K562 (cell line): Measurements from ENCODE around the gene AKR1C3. TPM values are rescaled to one million over a fixed set of nuclear protein-coding genes. Genes with fewer than 3 reads are reported as not detected.

ENCODE experiments used
- ATAC-seq: fragments of 200-7000 bp; cut with Tn5 transposase; 3 replicates; pipeline ENCODE4 v1.9.1; 2020; ENCODE audit warnings: moderate library complexity
- BruUV-seq: library from RNA; stranded (reverse); fragments of 400-500 nt; replicated peaks from 2 replicates; lab custom pipeline; 2021; lab: Mats Ljungman, UMichigan
- CTCF ChIA-PET: fragments of 300-600 bp; formaldehyde crosslinking; extraction: SDS; loops from one replicate; lab custom pipeline; 2021; ENCODE audit warnings: low intra/inter-chr PET ratio; lab: Yijun Ruan, JAX
- POLR2A ChIA-PET: fragments of 300-600, 350-650 bp; sonication (Branson Sonifier 250); formaldehyde crosslinking; extraction: SDS; loops from one replicate; lab custom pipeline; 2021; ENCODE audit warnings: antibody characterized with exemption, inconsistent platforms; lab: Yijun Ruan, JAX
- DNase-seq, 4 experiments: peaks; one replicate each; pipeline versions ENCODE4 v3.0.0 to v3.0.0-alpha.2; 2011 to 2018; ENCODE audit warnings: low spot score in 3 of 4, mixed read lengths in 3 of 4; ENCODE audit errors: extremely low read depth in 1 of 4
- FAIRE-seq: peaks from 2 replicates; lab custom pipeline; 2011; peaks lifted over from hg19 to GRCh38; lab: Jason Lieb, UNC
- H2AFZ ChIP-seq: 2 replicates; pipeline ENCODE4 v1.6.0; 2011; ENCODE audit warnings: low read depth, low read length, control low read depth, inconsistent platforms
- H3K27ac ChIP-seq: fragments of 200-600 bp; 3 replicates; pipeline ENCODE4 v1.8.0; 2011; ENCODE audit warnings: low read depth, mild to moderate bottlenecking, control low read depth, inconsistent platforms, low read length, moderate library complexity, mixed read lengths; ENCODE audit errors: extremely low read depth
- H3K27me3 ChIP-seq, 2 experiments: fragments of 300-600 bp in 1 of 2; 2 replicates in 1 of 2; 3 replicates in 1 of 2; pipeline versions ENCODE4 v1.6.0 to v1.8.0; 2011; ENCODE audit warnings: inconsistent platforms in 2 of 2, low read length in 2 of 2, mild to moderate bottlenecking in 1 of 2, mixed read lengths in 1 of 2, moderate library complexity in 1 of 2; ENCODE audit not compliant: control insufficient read depth in 2 of 2, insufficient read depth in 2 of 2
- H3K36me3 ChIP-seq: fragments of 300-600 bp; 3 replicates; pipeline ENCODE4 v1.8.0; 2011; ENCODE audit warnings: mild to moderate bottlenecking, low read length, inconsistent platforms; ENCODE audit not compliant: control insufficient read depth, insufficient read depth
- H3K4me1 ChIP-seq, 2 experiments: fragments of 200-600 bp in 1 of 2; replicated peaks in 1 of 2; 2 replicates in 1 of 2; 3 replicates in 1 of 2; pipeline versions ENCODE4 v1.5.1 to v1.8.0; 2011; ENCODE audit warnings: inconsistent platforms in 2 of 2, low read length in 2 of 2, mild to moderate bottlenecking in 1 of 2, mixed read lengths in 1 of 2, moderate library complexity in 1 of 2; ENCODE audit not compliant: control insufficient read depth in 2 of 2, insufficient read depth in 2 of 2
- H3K4me2 ChIP-seq: 2 replicates; pipeline ENCODE4 v1.6.1; 2011; ENCODE audit warnings: low read length, control low read depth, inconsistent platforms, mixed read lengths; ENCODE audit not compliant: insufficient read depth
- H3K4me3 ChIP-seq: fragments of 200-600 bp; sonication (generic), shearing (Covaris generic); 2 replicates; pipeline ENCODE4 v1.5.1; 2016; ENCODE audit warnings: control low read depth, inconsistent platforms
- H3K79me2 ChIP-seq: fragments of 200-600 bp; 3 replicates; pipeline ENCODE4 v1.8.0; 2011; ENCODE audit warnings: low read length, inconsistent platforms; ENCODE audit not compliant: control insufficient read depth, insufficient read depth
- H3K9ac ChIP-seq, 2 experiments: 2 replicates each; pipeline versions ENCODE4 v1.6.0 to v1.6.1; 2011; ENCODE audit warnings: low read depth in 2 of 2, low read length in 2 of 2, control low read depth in 1 of 2, inconsistent platforms in 1 of 2, mild to moderate bottlenecking in 1 of 2, mixed read lengths in 1 of 2; ENCODE audit not compliant: insufficient read depth in 1 of 2
- H3K9me1 ChIP-seq: one replicate; pipeline ENCODE4 v1.6.0; 2011; ENCODE audit warnings: inconsistent platforms, mild to moderate bottlenecking, low read length, moderate library complexity; ENCODE audit not compliant: control insufficient read depth, insufficient read depth
- H3K9me3 ChIP-seq: replicated peaks from 2 replicates; pipeline ENCODE4 v1.5.1; 2011; ENCODE audit warnings: low read depth, low read length, inconsistent platforms; ENCODE audit not compliant: control insufficient read depth, insufficient read depth
- H4K20me1 ChIP-seq: replicated peaks from 2 replicates; pipeline ENCODE4 v1.6.1; 2011; ENCODE audit warnings: low read length, inconsistent platforms, mixed read lengths; ENCODE audit not compliant: control insufficient read depth, insufficient read depth
- CBFA2T3 ChIP-seq: fragments of 450-650 bp; IDR thresholded peaks from 2 replicates; pipeline ENCODE4 v1.6.1; 2017
- CXXC5 ChIP-seq: fragments of 250-450 bp; sonication (Bioruptor Pico); IDR thresholded peaks from 2 replicates; pipeline ENCODE4 v1.8.0; 2022; ENCODE audit warnings: inconsistent platforms, mild to moderate bottlenecking, moderate library complexity
- EP400 ChIP-seq: fragments of 450-650 bp; IDR thresholded peaks from 2 replicates; pipeline ENCODE4 v1.6.1; 2017; ENCODE audit warnings: antibody characterized with exemption, mild to moderate bottlenecking, moderate library complexity
- ETV6 ChIP-seq, 3 experiments: fragments of 150-350 bp in 1 of 3; sonication (generic) in 1 of 3; formaldehyde crosslinking in 1 of 3; IDR thresholded peaks; 2 replicates each; pipeline versions ENCODE4 v1.6.1 to v1.8.0; 2014 to 2022; ENCODE audit warnings: borderline replicate concordance in 2 of 3, low read depth in 2 of 3, antibody characterized with exemption in 1 of 3, low read length in 1 of 3, mild to moderate bottlenecking in 1 of 3, missing genetic modification reagents in 1 of 3
- HDAC3 ChIP-seq: fragments of 450-650 bp; IDR thresholded peaks from 2 replicates; pipeline ENCODE4 v1.6.1; 2018; ENCODE audit warnings: borderline replicate concordance, mild to moderate bottlenecking, moderate library complexity; ENCODE audit not compliant: partially characterized antibody
- KAT8 ChIP-seq: fragments of 450-650 bp; IDR thresholded peaks from 2 replicates; pipeline ENCODE4 v1.6.1; 2016; ENCODE audit warnings: low read depth, mild to moderate bottlenecking
- KDM1A ChIP-seq, 2 experiments: fragments of 450-650 bp; IDR thresholded peaks; 2 replicates each; pipeline ENCODE4 v1.6.1; 2016; ENCODE audit warnings: mild to moderate bottlenecking in 2 of 2
- LEF1 ChIP-seq: fragments of 450-650 bp; IDR thresholded peaks from 2 replicates; pipeline ENCODE4 v1.6.1; 2016; ENCODE audit warnings: mild to moderate bottlenecking
- MEIS2 ChIP-seq: fragments of 450-650 bp; IDR thresholded peaks from 2 replicates; pipeline ENCODE4 v1.6.1; 2014; ENCODE audit warnings: mild to moderate bottlenecking; ENCODE audit not compliant: partially characterized antibody
- ZKSCAN8 ChIP-seq: fragments of 200-800 bp; sonication (Bioruptor generic); IDR thresholded peaks from 2 replicates; pipeline ENCODE4 v1.6.1; 2016; ENCODE audit warnings: missing genetic modification characterization, missing compliant biosample characterization
- WGBS: fragments of 100-300 bp; shearing (Covaris generic); methylation state at CpG from one replicate; pipeline ENCODE4 v1.1.6; 2016; ENCODE audit warnings: low coverage, mixed read lengths; ENCODE audit not compliant: insufficient coverage; ENCODE audit errors: missing lambda C conversion rate; 5-methylcytosine and 5-hydroxymethylcytosine counted together
- in situ Hi-C: fragments of 300-500 bp; cut with MboI; formaldehyde crosslinking; loops from 4 replicates; pipeline ENCODE4 v1.15.0; 2018; ENCODE audit warnings: inconsistent platforms, mixed read lengths
- intact Hi-C: fragments of 100-400 bp; cut with micrococcal nuclease; formaldehyde crosslinking; loops from 2 replicates; pipeline ENCODE4 v1.14.2; 2022
- polyA plus RNA-seq, 8 experiments: library from polyadenylated mRNA; depleted of rRNA in 4 of 8; stranded (reverse) in 5 of 8; unstranded in 3 of 8; fragments of >200 nt; fragmentation: Nextera tagmentation in 2 of 8; fragmentation: Illumina TruSeq in 1 of 8; extraction: Ambion mirVana in 2 of 8; extraction: Trizol in 1 of 8; gene quantifications; 2 replicates each; pipeline versions ENCODE4 v1.2.1 to v1.2.3, GENCODE V29; 2011 to 2014; ENCODE audit warnings: inconsistent platforms in 1 of 8, missing spikeins in 1 of 8
- total RNA-seq, 7 experiments: library from RNA; depleted of rRNA in 6 of 7; stranded (reverse); fragments of >200 nt in 6 of 7; fragmentation: Illumina TruSeq in 2 of 7; extraction: Trizol in 2 of 7; gene quantifications; 2 replicates each; pipeline versions ENCODE4 v1.2.1 to v1.2.3, GENCODE V29; 2011 to 2021; ENCODE audit warnings: low replicate concordance in 1 of 7
- TF ChIP-seq, protein P1 (sequence below), 2 experiments: IDR thresholded peaks; 2 replicates each; pipeline ENCODE4 v1.6.1; 2011; ENCODE audit warnings: borderline replicate concordance in 1 of 2, control low read depth in 1 of 2, low read depth in 1 of 2, low read length in 1 of 2, mild to moderate bottlenecking in 1 of 2, mixed read lengths in 1 of 2, moderate library complexity in 1 of 2; ENCODE audit not compliant: insufficient read depth in 1 of 2, insufficient read length in 1 of 2, poor library complexity in 1 of 2, severe bottlenecking in 1 of 2; ENCODE audit errors: extremely low read depth in 1 of 2
- TF ChIP-seq, protein P2 (sequence below): fragments of 450-650 bp; IDR thresholded peaks from 2 replicates; pipeline ENCODE4 v1.6.1; 2016; ENCODE audit warnings: missing biosample characterization, missing genetic modification characterization
- TF ChIP-seq, protein P3 (sequence below): IDR thresholded peaks from 3 replicates; pipeline ENCODE4 v1.6.1; 2011; ENCODE audit warnings: borderline replicate concordance, mild to moderate bottlenecking, moderate library complexity; ENCODE audit not compliant: insufficient read length; ENCODE audit errors: extremely low read depth

The AKR1C3 gene
- total and polyA plus RNA-seq, 9 of the 15 experiments (the other 6 are each of a cell fraction or from before 2014, with no cell fraction given): 4.6 to 20.4 (median 10.1) TPM

DNA sequence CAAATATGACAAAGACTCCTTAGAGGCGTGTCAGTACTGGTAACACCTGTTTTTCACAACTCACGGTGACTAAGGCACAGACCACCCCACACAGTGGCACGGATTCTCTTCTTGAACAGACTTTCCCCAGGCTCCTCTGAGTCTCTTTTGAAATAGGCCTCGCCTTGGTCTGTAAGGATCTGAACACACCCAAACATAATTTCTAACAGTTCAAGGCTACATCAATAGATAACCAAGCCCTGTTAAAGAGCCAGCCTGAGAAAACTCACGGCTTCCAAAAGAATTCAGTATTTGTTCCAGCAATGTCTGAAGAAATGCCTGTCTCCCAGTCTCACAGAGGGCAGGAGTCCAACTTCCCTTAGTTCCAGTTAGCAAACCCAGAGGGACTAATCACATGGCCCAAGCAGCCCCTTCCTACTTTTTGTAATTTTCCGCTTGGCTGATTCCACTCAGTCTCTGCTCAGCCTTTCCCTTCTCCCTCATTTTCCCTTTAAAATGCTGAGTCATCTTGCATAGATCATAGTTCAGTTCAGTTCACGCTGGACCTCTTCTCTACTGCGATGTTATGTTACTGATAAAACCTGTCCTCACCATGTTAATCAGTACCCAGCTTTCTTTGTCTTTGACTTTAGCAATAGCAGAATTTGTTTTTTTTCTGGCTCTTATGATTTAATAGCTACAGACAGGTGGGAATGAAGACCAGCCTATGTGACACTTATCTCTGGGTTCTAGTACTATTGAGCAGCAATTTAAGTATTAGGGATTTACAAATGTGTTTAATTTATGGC lies 22.6 kb upstream of the AKR1C3 start (continued):
- TF ChIP-seq, protein P1, sequence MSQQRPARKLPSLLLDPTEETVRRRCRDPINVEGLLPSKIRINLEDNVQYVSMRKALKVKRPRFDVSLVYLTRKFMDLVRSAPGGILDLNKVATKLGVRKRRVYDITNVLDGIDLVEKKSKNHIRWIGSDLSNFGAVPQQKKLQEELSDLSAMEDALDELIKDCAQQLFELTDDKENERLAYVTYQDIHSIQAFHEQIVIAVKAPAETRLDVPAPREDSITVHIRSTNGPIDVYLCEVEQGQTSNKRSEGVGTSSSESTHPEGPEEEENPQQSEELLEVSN (IDR thresholded peaks at IDR 0.05; ENCODE audit: borderline replicate concordance in 1 of 2, extremely low read depth in 1 of 2, insufficient read depth in 1 of 2, insufficient read length in 1 of 2, low read depth in 1 of 2, low read length in 1 of 2, poor library complexity in 1 of 2, severe bottlenecking in 1 of 2): peak in 1 of 2 experiments; percentile 33
- TF ChIP-seq CXXC5 (CRISPR knock-in tag) (peak; percentile 61), ETV6 (IDR thresholded peaks at IDR 0.05; ENCODE audit: borderline replicate concordance in 1 of 2, low read depth in 2 of 2, low read length in 1 of 2) (no peak), ETV6 (CRISPR knock-in tag; IDR thresholded peaks at IDR 0.05; ENCODE audit: borderline replicate concordance) (no peak)
- TF ChIP-seq, all 486 proteins: peak for 145

DNA sequence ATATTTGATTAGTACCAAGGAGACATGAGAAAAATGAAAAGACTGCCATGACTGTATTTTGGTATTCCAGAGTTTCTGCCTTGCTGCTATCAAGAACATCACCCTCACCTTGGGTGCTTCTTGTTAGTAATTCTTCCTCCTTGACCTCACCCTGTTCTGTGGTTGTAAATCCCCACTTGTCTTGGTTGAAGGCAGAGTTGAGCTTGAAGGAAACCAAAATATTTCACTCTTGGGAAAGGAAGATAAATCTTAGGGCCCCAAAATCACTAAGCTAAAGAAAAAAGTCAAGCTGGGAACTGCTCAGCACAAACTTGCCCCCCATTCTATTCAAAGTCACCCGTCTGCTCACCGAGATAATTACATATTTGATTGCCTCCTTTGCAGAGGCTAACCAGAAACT lies 20.6 kb upstream of the AKR1C3 start:
- H3K4me3 ChIP-seq: no peak overlapping the region
- no peak overlapping the region; a peak in 1 of 4 replicates for H3K9ac ChIP-seq
- peaks cover 8% of the 10 kb centered on the region for H3K36me3 ChIP-seq
- intact Hi-C loops: loop anchor here (5.0 kb wide), 1 partner anchor 91 kb away; no protein-coding TSS in a partner anchor
- no peak overlapping the region for H3K4me2 ChIP-seq
- no TSS peak for BruUV-seq
- no peak overlapping the region for H2AFZ ChIP-seq
- no peaks in the 10 kb centered on the region for H4K20me1 ChIP-seq
- no peak overlapping the region for H3K27ac ChIP-seq
- ATAC-seq (no peak), FAIRE-seq (no peak), DNase-seq (no peak)
- no peaks in the 10 kb centered on the region for H3K79me2 ChIP-seq
- H3K27me3 ChIP-seq: no peaks in the 10 kb centered on the region
- H3K9me3 ChIP-seq: peaks cover 20% of the 10 kb centered on the region
- in situ Hi-C loops: no loop called here
- H3K9me1 ChIP-seq: no peaks in the 10 kb centered on the region
- ChIA-PET POLR2A (interaction anchor here (0.8 kb wide), 1 partner anchor 155 kb away, joined by 3 read pairs; no protein-coding TSS in a partner anchor), CTCF (no interaction called here)
- H3K4me1 ChIP-seq: peaks cover 8 to 46% of the 10 kb centered on the region in 2 experiments
- WGBS: 26% methylated on average over 2 of the region's 2 CpGs
- TF ChIP-seq LEF1 (no peak), EP400 (0 out of 2 replicates have a peak, but pooled peaks have one; percentile 13), KAT8 (no peak), HDAC3 (no peak), KDM1A (IDR thresholded peaks at IDR 0.05) (peak; percentile 80 to 85; a peak in 3 of 4 replicates), ZKSCAN8 (CRISPR knock-in tag) (no peak), CBFA2T3 (0 out of 2 replicates have a peak, but pooled peaks have one; percentile 13), MEIS2 (peak; percentile 9)
- TF ChIP-seq, protein P2, sequence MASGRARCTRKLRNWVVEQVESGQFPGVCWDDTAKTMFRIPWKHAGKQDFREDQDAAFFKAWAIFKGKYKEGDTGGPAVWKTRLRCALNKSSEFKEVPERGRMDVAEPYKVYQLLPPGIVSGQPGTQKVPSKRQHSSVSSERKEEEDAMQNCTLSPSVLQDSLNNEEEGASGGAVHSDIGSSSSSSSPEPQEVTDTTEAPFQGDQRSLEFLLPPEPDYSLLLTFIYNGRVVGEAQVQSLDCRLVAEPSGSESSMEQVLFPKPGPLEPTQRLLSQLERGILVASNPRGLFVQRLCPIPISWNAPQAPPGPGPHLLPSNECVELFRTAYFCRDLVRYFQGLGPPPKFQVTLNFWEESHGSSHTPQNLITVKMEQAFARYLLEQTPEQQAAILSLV (tag): no peak
- TF ChIP-seq, protein P3, sequence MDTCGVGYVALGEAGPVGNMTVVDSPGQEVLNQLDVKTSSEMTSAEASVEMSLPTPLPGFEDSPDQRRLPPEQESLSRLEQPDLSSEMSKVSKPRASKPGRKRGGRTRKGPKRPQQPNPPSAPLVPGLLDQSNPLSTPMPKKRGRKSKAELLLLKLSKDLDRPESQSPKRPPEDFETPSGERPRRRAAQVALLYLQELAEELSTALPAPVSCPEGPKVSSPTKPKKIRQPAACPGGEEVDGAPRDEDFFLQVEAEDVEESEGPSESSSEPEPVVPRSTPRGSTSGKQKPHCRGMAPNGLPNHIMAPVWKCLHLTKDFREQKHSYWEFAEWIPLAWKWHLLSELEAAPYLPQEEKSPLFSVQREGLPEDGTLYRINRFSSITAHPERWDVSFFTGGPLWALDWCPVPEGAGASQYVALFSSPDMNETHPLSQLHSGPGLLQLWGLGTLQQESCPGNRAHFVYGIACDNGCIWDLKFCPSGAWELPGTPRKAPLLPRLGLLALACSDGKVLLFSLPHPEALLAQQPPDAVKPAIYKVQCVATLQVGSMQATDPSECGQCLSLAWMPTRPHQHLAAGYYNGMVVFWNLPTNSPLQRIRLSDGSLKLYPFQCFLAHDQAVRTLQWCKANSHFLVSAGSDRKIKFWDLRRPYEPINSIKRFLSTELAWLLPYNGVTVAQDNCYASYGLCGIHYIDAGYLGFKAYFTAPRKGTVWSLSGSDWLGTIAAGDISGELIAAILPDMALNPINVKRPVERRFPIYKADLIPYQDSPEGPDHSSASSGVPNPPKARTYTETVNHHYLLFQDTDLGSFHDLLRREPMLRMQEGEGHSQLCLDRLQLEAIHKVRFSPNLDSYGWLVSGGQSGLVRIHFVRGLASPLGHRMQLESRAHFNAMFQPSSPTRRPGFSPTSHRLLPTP: no peak
